ENCODE data around the gene ACOT9.
"Not testable (repeated sequence)": the region's sequence is repeated elsewhere in the genome, so short reads cannot be mapped to it uniquely, and the experiment has no call there.

Gene ACOT9

GRCh38 chrX:23765449-23765848 lies 22.4 kb upstream of the ACOT9 start:
- DNase-seq = no peak

DNA sequence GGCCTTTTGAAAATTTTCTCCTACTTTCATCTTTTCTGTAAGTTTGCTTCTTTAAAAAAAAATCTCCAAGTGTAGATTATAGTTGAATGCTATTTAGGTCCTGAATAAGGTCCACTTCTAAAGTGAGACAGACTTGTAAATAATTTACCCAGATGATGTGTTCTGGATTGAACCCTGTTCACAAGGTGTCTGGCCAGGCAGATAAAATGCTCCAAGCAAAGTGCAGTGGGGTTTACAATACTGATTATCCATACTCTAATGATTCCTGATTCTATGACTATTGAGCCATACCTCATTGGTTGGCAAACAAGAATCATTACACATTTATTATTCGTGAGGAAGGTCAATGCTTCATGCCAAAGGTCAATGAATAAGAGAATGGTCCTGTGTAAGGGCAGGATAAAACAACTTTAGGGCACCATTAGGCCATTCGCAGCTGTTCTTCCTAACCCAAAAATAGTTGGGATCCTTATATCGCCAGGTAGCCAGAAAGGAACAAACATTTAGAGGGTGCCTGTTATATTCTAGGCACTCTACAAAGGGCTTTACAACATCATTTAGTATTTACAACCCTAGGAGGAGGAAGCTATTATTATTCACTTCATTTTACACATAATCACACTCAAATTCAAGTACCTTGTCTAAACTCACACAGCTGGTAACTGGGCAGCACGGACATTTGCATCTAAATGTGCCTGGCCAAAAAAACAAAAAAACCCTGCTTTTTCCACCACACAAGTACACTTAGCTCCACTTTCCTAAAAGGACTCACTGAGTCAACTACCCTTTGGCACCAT lies 21.3 kb upstream of the ACOT9 start:
- DNase-seq = peak; percentile 17

DNA sequence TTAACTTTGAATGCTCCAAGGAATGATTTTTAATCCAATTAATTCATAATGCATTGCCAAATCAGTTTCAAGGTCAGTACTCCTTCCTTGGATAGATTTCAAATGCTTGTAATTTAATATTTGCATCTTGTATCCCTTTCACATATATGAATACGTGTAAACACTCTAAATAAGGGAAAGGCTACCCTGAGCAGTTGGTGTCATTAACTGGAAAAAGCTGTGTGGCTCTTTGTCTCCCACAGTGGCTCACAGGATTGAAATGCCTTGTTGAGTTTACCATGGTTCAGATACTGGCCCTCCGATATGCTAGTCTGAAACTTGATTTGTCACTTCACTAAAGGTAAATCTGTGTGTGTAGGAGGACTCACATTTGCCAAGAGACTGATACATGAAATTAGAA lies 16.7 kb upstream of the ACOT9 start:
- no peak for DNase-seq

DNA sequence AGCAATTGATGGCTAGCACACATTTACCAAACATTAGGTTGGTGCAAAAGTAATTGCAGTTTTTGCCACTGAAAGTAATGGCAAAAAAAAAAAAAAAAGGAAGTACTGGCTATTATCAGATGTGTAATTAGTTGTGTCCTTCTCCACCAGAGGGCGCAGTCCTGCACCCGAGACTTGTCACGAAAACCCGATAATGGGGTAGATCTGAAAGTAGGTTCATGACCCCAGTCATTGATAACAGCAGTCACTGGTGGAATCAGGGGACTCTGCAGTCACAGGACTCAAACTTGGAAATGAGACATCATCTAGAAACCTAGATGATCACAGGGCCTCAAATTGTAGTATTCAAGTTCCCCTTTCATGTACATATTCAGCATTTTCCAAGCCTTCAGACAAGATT lies 13.1 kb upstream of the ACOT9 start:
- DNase-seq = peak; percentile 0

- no peak for DNase-seq
Measured at GRCh38 chrX:23754664-23755063, 11.6 kb upstream of the ACOT9 start.

GRCh38 chrX:23752740-23753415 lies 9.8 kb upstream of the ACOT9 start:
- DNase-seq = no peak

GRCh38 chrX:23749576-23749975 lies 6.5 kb upstream of the ACOT9 start:
- no peak for DNase-seq

GRCh38 chrX:23749129-23749528 lies 6.1 kb upstream of the ACOT9 start:
- no peak for DNase-seq

- DNase-seq = no peak
Measured at GRCh38 chrX:23745786-23746185, 2.7 kb upstream of the ACOT9 start.

DNA sequence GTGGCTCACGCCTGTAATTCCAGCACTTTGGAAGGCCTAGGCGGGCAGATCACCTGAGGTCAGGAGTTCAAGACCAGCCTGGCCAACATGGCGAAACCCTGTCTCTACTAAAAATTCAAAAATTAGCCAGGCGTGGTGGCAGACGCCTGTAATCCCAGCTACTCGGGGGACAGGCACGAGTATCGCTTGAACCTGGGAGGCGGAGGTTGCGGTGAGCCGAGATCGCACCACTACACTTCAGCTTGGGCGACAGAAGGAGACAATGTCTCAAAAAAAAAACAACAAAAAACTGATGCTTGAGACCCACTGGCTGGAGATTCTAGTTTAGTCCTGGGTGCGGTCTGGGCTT lies 521 bp upstream of the ACOT9 start:
- not testable (repeated sequence) for DNase-seq

- DNase-seq = no peak
Measured at GRCh38 chrX:23742174-23742696, 841 bp downstream of the ACOT9 start.

DNA sequence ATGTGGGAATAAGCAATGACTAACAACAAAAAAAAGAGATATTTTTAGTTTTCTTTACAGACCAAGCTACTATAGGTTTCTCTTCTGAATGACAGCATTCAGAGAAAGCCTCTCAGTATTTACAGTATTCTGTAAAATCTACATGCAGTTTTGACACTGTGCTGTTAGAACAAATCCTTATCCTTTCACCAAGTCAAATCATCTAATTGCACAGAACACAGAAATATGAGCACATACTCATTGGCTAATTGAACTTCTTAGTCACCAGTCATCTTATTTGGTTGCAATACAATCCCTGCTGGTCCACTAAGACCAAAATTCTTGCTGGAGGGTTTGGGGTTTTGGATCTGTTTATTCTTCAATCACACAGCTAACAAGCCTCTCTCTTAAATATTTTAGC lies 5.7 kb downstream of the ACOT9 start:
- DNase-seq = no peak

DNA sequence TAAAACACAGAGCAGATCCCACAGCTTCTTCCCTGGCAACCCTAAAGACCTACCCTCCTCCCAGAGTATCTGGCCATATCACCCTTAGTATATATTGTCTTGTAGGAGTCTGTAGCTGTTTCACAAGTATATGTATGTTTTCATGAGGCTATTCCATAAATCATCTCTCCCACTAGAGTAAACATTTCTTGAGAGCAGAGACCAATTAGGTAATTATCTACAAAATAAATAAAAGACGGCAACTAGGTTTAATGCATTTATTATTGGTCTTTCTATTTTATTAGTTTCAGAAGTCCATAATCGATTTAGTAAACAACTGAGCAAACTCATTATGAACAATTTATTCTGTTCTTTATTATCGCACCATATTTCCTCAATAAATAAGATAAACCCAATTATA lies 7.0 kb downstream of the ACOT9 start:
- DNase-seq = no peak

DNA sequence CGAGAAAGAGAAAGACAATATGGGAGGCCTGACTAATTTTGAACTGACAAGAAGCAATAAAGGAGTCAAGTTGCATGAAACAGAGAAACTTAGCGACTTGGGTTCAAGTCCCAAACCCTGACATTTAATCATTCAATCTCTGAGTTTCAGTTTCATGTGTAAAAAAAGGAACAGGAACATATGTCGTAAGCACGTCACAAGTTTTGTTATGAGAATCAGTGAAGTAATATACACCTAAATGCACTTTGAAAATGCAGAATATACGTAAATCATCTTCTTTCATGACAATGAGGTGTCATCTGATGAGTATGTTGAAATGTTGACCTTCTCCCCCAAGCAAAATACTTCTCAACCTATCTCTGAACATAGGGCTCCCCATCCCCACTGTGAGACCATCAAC lies 10.4 kb downstream of the ACOT9 start:
- no peak for DNase-seq

GRCh38 chrX:23731951-23732350 lies 11.1 kb downstream of the ACOT9 start:
- no peak for DNase-seq

DNA sequence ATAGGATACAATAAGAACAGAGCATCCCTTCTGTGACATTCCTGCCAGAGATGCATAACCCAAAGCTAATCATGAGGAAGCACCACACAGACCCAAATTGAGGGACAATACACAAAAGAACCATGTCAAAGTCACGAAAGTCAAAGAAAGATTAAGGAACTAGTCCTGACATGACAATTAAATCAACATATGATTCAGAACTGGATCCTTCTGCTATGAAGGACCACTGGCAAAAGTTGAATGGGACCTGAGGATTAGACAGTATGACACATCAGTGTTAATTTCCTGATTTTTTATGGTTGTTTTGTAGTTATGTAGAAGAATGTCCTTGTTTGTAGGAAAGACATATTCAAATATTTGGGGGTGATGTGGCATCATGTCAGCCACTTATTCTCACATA lies 13.9 kb downstream of the ACOT9 start:
- DNase-seq = no peak

GRCh38 chrX:23727206-23727605 lies 15.9 kb downstream of the ACOT9 start:
- no peak for DNase-seq

DNA sequence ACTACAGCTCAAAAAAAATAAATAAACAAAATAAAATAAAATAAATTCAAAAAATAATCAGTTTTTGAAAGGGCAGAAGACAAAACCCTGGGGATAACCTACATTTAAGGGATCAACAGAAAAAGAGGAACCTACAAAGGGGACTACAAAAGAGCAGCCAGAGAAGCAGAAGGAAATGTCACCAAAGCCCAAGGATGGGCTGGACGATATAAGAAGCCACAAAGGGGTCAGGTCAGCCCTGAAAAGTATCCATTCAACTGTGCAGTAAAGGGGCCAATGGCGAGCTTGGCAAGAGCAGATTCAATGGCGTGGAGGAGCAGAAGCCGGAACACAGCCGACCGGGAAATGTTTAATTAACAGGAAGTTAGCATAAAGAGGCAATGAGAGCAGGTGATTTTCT lies 16.9 kb downstream of the ACOT9 start:
- no peak for DNase-seq

DNA sequence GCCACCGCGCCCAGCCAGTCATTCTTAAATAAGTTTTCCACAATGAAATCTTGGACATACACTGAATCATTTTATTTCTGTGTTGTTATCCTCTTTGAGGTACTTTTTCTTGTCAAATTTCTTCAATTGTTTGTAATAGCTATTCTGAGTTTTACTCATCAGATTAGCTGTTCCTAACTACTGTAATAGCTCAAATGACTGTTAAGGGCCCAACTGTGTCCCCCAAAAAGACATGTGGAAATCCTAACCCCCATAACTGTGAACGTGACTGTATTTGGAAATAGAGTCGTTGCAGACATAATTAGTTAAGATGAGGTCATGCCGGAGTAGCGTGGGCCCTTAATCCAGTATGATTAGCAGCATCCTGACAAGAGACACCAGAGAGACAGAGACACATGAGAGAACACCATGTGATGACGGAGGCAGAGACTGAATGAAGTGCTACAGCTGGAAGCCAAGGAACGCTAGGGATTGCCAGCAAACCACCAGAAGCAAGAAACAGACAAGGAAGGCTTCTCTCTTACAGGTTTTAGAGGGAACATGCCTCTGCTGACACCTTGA lies 22.9 kb downstream of the ACOT9 start:
- DNase-seq = no peak

GRCh38 chrX:23705235-23705634 lies 37.8 kb downstream of the ACOT9 start:
- no peak for DNase-seq

GRCh38 chrX:23704673-23705206 lies 38.3 kb downstream of the ACOT9 start:
- DNase-seq = no peak

DNA sequence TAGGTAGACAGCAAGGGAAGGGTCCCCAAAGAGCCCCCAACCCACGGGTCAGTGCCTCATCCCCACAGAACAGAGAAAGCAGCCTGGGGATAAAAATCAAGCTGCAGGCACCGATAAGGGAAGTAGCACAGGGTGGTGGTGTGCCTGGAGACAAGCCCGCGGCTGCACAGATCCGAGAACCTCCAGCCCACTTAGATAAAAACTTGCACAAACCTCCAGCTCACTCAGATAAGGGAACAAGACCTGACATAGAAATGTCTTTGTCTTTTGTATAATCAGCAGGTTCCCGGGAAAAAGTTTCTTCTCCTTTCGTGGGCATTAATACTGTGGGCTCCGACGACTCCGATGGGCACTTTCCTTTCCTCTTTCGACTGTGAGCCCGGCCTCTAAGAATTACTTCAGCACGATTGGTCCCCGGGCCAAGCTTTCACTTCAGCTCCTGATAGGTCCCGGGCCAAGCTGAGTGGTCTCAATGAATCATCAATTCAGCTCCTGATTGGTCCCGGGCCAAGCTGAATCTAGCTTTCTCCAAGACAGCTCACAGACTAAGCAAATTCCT lies 43.4 kb downstream of the ACOT9 start:
- no peak for DNase-seq

GRCh38 chrX:23694606-23695005 lies 48.5 kb downstream of the ACOT9 start:
- DNase-seq = peak; percentile 5

GRCh38 chrX:23692166-23692565 lies 50.9 kb downstream of the ACOT9 start:
- DNase-seq = no peak

Data from NCI-H1092 (cell line).